Measurements from ENCODE around the gene LYRM1.

DNA sequence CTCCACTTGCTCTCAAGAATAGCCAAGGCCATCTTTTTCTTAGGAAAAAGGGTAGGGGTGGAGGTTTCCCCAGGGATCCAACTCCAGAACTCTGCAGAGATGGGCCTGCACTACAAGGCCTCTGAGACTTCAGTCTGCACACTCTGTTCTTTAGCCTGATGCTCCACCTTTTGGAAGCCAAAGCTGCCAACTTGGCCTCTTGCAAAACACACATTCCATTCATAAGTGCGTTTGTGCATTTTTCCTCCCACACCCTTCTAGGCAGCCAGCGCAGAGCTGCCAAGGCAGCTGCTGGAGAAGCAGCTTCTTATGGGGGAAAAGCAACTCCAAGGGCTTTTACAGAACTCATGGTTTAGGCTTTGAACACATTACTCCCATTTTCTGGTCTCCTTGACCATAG lies 49.0 kb upstream of the LYRM1 start:
- TF ChIP-seq YY1 (IDR thresholded peaks at IDR 0.05; ENCODE audit: insufficient read depth, insufficient read length) (no peak), ZNF274 (IDR thresholded peaks at IDR 0.05; ENCODE audit: low read depth, low read length) (no peak), SUZ12 (IDR thresholded peaks at IDR 0.05; ENCODE audit: extremely low read depth, insufficient read depth, insufficient read length) (no peak)

Data from NT2/D1 (cell line).